ENCODE data around the gene H19.

The H19 gene

GRCh38 chr11:1998290-1998689 lies 648 bp upstream of the H19 start:
- no peak overlapping the region for H3K27ac ChIP-seq (ENCODE audit: insufficient read depth in 1 of 2, low read depth in 1 of 2, low read length in 2 of 2, poor library complexity in 1 of 2, severe bottlenecking in 2 of 2)
- no peaks in the 10 kb centered on the region for H3K4me1 ChIP-seq (ENCODE audit: control extremely low read depth in 1 of 4, control insufficient read depth in 4 of 4, insufficient read depth in 4 of 4, low read length in 3 of 4)
- H3K36me3 ChIP-seq (ENCODE audit: control insufficient read depth in 4 of 4, insufficient read depth in 4 of 4, low read length in 3 of 4), result no peaks in the 10 kb centered on the region
- no peaks in the 10 kb centered on the region for H3K27me3 ChIP-seq (replicated peaks in 2 of 5; ENCODE audit: control insufficient read depth in 4 of 5, insufficient read depth in 5 of 5, low read length in 4 of 5)
- CTCF ChIA-PET, result interaction anchor here (0.9 to 1.5 kb wide), 6 partner anchors 10 to 359 kb away, joined by 3 to 8 read pairs (median 4); partner anchors contain the start of gene SYT8
- no peaks in the 10 kb centered on the region for H3K9me3 ChIP-seq (ENCODE audit: control extremely low read depth in 1 of 5, control insufficient read depth in 4 of 5, insufficient read depth in 2 of 5, low read depth in 1 of 5, low read length in 4 of 5)
- no peak for DNase-seq
- no CpG with 5 or more reads among the region's 28 CpGs for WGBS (ENCODE audit: insufficient coverage)
- POLR2A ChIA-PET, result no interaction called here
- H3K4me3 ChIP-seq (ENCODE audit: control insufficient read depth in 1 of 7, extremely low read depth in 1 of 7, insufficient read depth in 4 of 7, low read depth in 2 of 7, low read length in 6 of 7), result no peak overlapping the region

GRCh38 chr11:1994121-1994520 lies 3.5 kb downstream of the H19 start:
- Histone ChIP-seq H3K27me3 (replicated peaks in 2 of 5; ENCODE audit: control insufficient read depth in 4 of 5, insufficient read depth in 5 of 5, low read length in 4 of 5) (no peaks in the 10 kb centered on the region), H3K27ac (ENCODE audit: insufficient read depth in 1 of 2, low read depth in 1 of 2, low read length in 2 of 2, poor library complexity in 1 of 2, severe bottlenecking in 2 of 2) (no peak overlapping the region), H3K4me3 (ENCODE audit: control insufficient read depth in 1 of 7, extremely low read depth in 1 of 7, insufficient read depth in 4 of 7, low read depth in 2 of 7, low read length in 6 of 7) (no peak overlapping the region), H3K4me1 (ENCODE audit: control extremely low read depth in 1 of 4, control insufficient read depth in 4 of 4, insufficient read depth in 4 of 4, low read length in 3 of 4) (no peaks in the 10 kb centered on the region), H3K36me3 (ENCODE audit: control insufficient read depth in 4 of 4, insufficient read depth in 4 of 4, low read length in 3 of 4) (no peaks in the 10 kb centered on the region), H3K9me3 (ENCODE audit: control extremely low read depth in 1 of 5, control insufficient read depth in 4 of 5, insufficient read depth in 2 of 5, low read depth in 1 of 5, low read length in 4 of 5) (no peaks in the 10 kb centered on the region)
- DNase-seq, result no peak
- ChIA-PET CTCF (interaction anchor here (0.6 to 1.6 kb wide), 2 partner anchors 148 to 156 kb away, joined by 3 to 4 read pairs; partner anchors contain the start of gene TNNI2), POLR2A (no interaction called here)
- WGBS (ENCODE audit: insufficient coverage), result no CpG with 5 or more reads among the region's 13 CpGs

GRCh38 chr11:1992111-1992510 lies 5.5 kb downstream of the H19 start:
- no CpG with 5 or more reads among the region's 26 CpGs for WGBS (ENCODE audit: insufficient coverage)
- no peak for DNase-seq
- H3K9me3 ChIP-seq (ENCODE audit: control extremely low read depth in 1 of 5, control insufficient read depth in 4 of 5, insufficient read depth in 2 of 5, low read depth in 1 of 5, low read length in 4 of 5), result no peaks in the 10 kb centered on the region
- no peak overlapping the region for H3K4me3 ChIP-seq (ENCODE audit: control insufficient read depth in 1 of 7, extremely low read depth in 1 of 7, insufficient read depth in 4 of 7, low read depth in 2 of 7, low read length in 6 of 7)
- ChIA-PET CTCF (interaction anchor here (1.4 kb wide), 1 partner anchor 159 kb away, joined by 5 read pairs; no protein-coding TSS in a partner anchor), POLR2A (interaction anchor here (0.6 kb wide), 1 partner anchor 116 kb away, joined by 3 read pairs; no protein-coding TSS in a partner anchor)
- H3K27me3 ChIP-seq (replicated peaks in 2 of 5; ENCODE audit: control insufficient read depth in 4 of 5, insufficient read depth in 5 of 5, low read length in 4 of 5), result no peaks in the 10 kb centered on the region
- H3K27ac ChIP-seq (ENCODE audit: insufficient read depth in 1 of 2, low read depth in 1 of 2, low read length in 2 of 2, poor library complexity in 1 of 2, severe bottlenecking in 2 of 2), result no peak overlapping the region
- no peaks in the 10 kb centered on the region for H3K36me3 ChIP-seq (ENCODE audit: control insufficient read depth in 4 of 4, insufficient read depth in 4 of 4, low read length in 3 of 4)
- H3K4me1 ChIP-seq (ENCODE audit: control extremely low read depth in 1 of 4, control insufficient read depth in 4 of 4, insufficient read depth in 4 of 4, low read length in 3 of 4), result no peaks in the 10 kb centered on the region

- Histone ChIP-seq H3K36me3 (ENCODE audit: control insufficient read depth in 4 of 4, insufficient read depth in 4 of 4, low read length in 3 of 4) (no peaks in the 10 kb centered on the region), H3K4me1 (ENCODE audit: control extremely low read depth in 1 of 4, control insufficient read depth in 4 of 4, insufficient read depth in 4 of 4, low read length in 3 of 4) (no peaks in the 10 kb centered on the region), H3K27ac (ENCODE audit: insufficient read depth in 1 of 2, low read depth in 1 of 2, low read length in 2 of 2, poor library complexity in 1 of 2, severe bottlenecking in 2 of 2) (no peak overlapping the region), H3K27me3 (replicated peaks in 2 of 5; ENCODE audit: control insufficient read depth in 4 of 5, insufficient read depth in 5 of 5, low read length in 4 of 5) (no peaks in the 10 kb centered on the region), H3K9me3 (ENCODE audit: control extremely low read depth in 1 of 5, control insufficient read depth in 4 of 5, insufficient read depth in 2 of 5, low read depth in 1 of 5, low read length in 4 of 5) (no peaks in the 10 kb centered on the region), H3K4me3 (ENCODE audit: control insufficient read depth in 1 of 7, extremely low read depth in 1 of 7, insufficient read depth in 4 of 7, low read depth in 2 of 7, low read length in 6 of 7) (no peak overlapping the region)
- WGBS (ENCODE audit: insufficient coverage), result no CpG with 5 or more reads among the region's 29 CpGs
- DNase-seq, result no peak
- POLR2A ChIA-PET, result interaction anchor here (0.6 to 0.9 kb wide), 2 partner anchors 114 to 157 kb away, joined by 3 read pairs; no protein-coding TSS in a partner anchor
- CTCF ChIA-PET, result interaction anchor here (1.4 kb wide), 1 partner anchor 160 kb away, joined by 5 read pairs; no protein-coding TSS in a partner anchor
Measured at GRCh38 chr11:1990872-1991578, 6.6 kb downstream of the H19 start.

GRCh38 chr11:1989953-1990352 lies 7.7 kb downstream of the H19 start:
- CTCF ChIA-PET, result interaction anchor here (0.8 to 1.2 kb wide), 2 partner anchors 137 to 159 kb away, joined by 3 read pairs; partner anchors contain the start of gene LSP1
- POLR2A ChIA-PET, result no interaction called here

GRCh38 chr11:1988667-1989317 lies 8.8 kb downstream of the H19 start:
- DNase-seq, result no peak
- CTCF ChIA-PET, result interaction anchor here (0.8 kb wide), 1 partner anchor 9 kb away, joined by 3 read pairs; the partner anchor contains the start of gene H19
- POLR2A ChIA-PET, result interaction anchor here (0.6 kb wide), 1 partner anchor 406 kb away, joined by 4 read pairs; no protein-coding TSS in a partner anchor

More at GRCh38 chr11:1989953-1990352, 7.7 kb downstream of the H19 start:
- no peak for DNase-seq
- Histone ChIP-seq H3K4me1 (ENCODE audit: control extremely low read depth in 1 of 4, control insufficient read depth in 4 of 4, insufficient read depth in 4 of 4, low read length in 3 of 4) (no peaks in the 10 kb centered on the region), H3K27ac (ENCODE audit: insufficient read depth in 1 of 2, low read depth in 1 of 2, low read length in 2 of 2, poor library complexity in 1 of 2, severe bottlenecking in 2 of 2) (no peak overlapping the region), H3K9me3 (ENCODE audit: control extremely low read depth in 1 of 5, control insufficient read depth in 4 of 5, insufficient read depth in 2 of 5, low read depth in 1 of 5, low read length in 4 of 5) (no peaks in the 10 kb centered on the region), H3K27me3 (replicated peaks in 2 of 5; ENCODE audit: control insufficient read depth in 4 of 5, insufficient read depth in 5 of 5, low read length in 4 of 5) (no peaks in the 10 kb centered on the region), H3K36me3 (ENCODE audit: control insufficient read depth in 4 of 4, insufficient read depth in 4 of 4, low read length in 3 of 4) (no peaks in the 10 kb centered on the region), H3K4me3 (ENCODE audit: control insufficient read depth in 1 of 7, extremely low read depth in 1 of 7, insufficient read depth in 4 of 7, low read depth in 2 of 7, low read length in 6 of 7) (no peak overlapping the region)
- no CpG with 5 or more reads among the region's 15 CpGs for WGBS (ENCODE audit: insufficient coverage)

GRCh38 chr11:1988174-1988573 lies 9.5 kb downstream of the H19 start:
- POLR2A ChIA-PET, result no interaction called here
- WGBS (ENCODE audit: insufficient coverage), result no CpG with 5 or more reads among the region's 11 CpGs
- CTCF ChIA-PET, result interaction anchor here (0.8 kb wide), 1 partner anchor 9 kb away, joined by 3 read pairs; the partner anchor contains the start of gene H19

More at GRCh38 chr11:1988667-1989317, 8.8 kb downstream of the H19 start:
- no CpG with 5 or more reads among the region's 24 CpGs for WGBS (ENCODE audit: insufficient coverage)
- Histone ChIP-seq H3K4me3 (ENCODE audit: control insufficient read depth in 1 of 7, extremely low read depth in 1 of 7, insufficient read depth in 4 of 7, low read depth in 2 of 7, low read length in 6 of 7) (no peak overlapping the region), H3K36me3 (ENCODE audit: control insufficient read depth in 4 of 4, insufficient read depth in 4 of 4, low read length in 3 of 4) (no peaks in the 10 kb centered on the region), H3K9me3 (ENCODE audit: control extremely low read depth in 1 of 5, control insufficient read depth in 4 of 5, insufficient read depth in 2 of 5, low read depth in 1 of 5, low read length in 4 of 5) (no peaks in the 10 kb centered on the region), H3K27me3 (replicated peaks in 2 of 5; ENCODE audit: control insufficient read depth in 4 of 5, insufficient read depth in 5 of 5, low read length in 4 of 5) (no peaks in the 10 kb centered on the region), H3K4me1 (ENCODE audit: control extremely low read depth in 1 of 4, control insufficient read depth in 4 of 4, insufficient read depth in 4 of 4, low read length in 3 of 4) (no peaks in the 10 kb centered on the region), H3K27ac (ENCODE audit: insufficient read depth in 1 of 2, low read depth in 1 of 2, low read length in 2 of 2, poor library complexity in 1 of 2, severe bottlenecking in 2 of 2) (no peak overlapping the region)

More at GRCh38 chr11:1988174-1988573, 9.5 kb downstream of the H19 start:
- Histone ChIP-seq H3K36me3 (ENCODE audit: control insufficient read depth in 4 of 4, insufficient read depth in 4 of 4, low read length in 3 of 4) (no peaks in the 10 kb centered on the region), H3K27me3 (replicated peaks in 2 of 5; ENCODE audit: control insufficient read depth in 4 of 5, insufficient read depth in 5 of 5, low read length in 4 of 5) (no peaks in the 10 kb centered on the region), H3K4me3 (ENCODE audit: control insufficient read depth in 1 of 7, extremely low read depth in 1 of 7, insufficient read depth in 4 of 7, low read depth in 2 of 7, low read length in 6 of 7) (no peak overlapping the region), H3K4me1 (ENCODE audit: control extremely low read depth in 1 of 4, control insufficient read depth in 4 of 4, insufficient read depth in 4 of 4, low read length in 3 of 4) (no peaks in the 10 kb centered on the region), H3K9me3 (ENCODE audit: control extremely low read depth in 1 of 5, control insufficient read depth in 4 of 5, insufficient read depth in 2 of 5, low read depth in 1 of 5, low read length in 4 of 5) (no peaks in the 10 kb centered on the region), H3K27ac (ENCODE audit: insufficient read depth in 1 of 2, low read depth in 1 of 2, low read length in 2 of 2, poor library complexity in 1 of 2, severe bottlenecking in 2 of 2) (no peak overlapping the region)
- no peak for DNase-seq

All from common myeloid progenitor, CD34-positive (primary cell).